GM21786 (cell line): Measurements from ENCODE around the gene PRDM11.

Experiments used
- ATAC-seq: cut with Tn5 transposase; IDR thresholded peaks from one replicate; pipeline ENCODE4 v1.9.1; 2021; ENCODE audit not compliant: unreplicated experiment

PRDM11 gene

DNA sequence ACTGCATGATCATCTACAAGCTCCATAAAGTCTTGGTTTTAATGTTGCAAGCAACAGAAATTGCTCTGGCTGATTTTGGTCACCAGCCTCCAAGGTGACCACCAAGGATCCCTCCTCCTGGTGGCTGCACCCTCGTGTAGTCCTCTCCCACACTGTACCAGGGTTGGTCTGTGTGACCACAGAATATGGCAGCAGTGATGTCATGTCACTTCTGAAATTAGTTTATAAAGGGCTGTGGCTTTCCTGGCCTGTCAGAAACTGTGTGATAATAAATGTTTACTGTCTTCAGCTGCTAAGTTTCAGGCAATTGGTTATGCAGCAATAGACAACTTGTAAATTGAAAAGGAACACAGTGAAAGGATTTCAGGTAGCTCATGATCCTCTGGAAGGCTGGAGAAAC lies 5.3 kb upstream of the PRDM11 start:
- no peak for ATAC-seq

DNA sequence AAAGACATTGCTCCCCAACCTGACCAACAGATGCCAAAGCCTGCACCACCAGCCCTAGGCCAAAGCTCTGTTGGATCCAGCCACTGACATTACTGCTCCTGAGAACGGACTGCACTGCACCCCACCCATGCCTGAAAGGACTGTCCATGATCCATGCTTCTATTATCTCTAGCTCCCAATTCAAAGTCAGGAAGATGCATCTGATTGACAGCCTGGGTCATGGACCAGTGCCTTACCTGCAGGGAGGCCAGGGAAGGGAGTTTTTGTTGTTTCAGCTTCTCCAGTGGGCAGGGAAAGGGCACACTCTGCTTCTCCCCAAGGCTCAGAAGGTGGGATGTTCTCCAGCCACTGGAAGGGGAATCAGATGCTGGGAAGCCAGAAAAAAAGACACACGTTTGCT lies 4.8 kb upstream of the PRDM11 start:
- no peak for ATAC-seq

DNA sequence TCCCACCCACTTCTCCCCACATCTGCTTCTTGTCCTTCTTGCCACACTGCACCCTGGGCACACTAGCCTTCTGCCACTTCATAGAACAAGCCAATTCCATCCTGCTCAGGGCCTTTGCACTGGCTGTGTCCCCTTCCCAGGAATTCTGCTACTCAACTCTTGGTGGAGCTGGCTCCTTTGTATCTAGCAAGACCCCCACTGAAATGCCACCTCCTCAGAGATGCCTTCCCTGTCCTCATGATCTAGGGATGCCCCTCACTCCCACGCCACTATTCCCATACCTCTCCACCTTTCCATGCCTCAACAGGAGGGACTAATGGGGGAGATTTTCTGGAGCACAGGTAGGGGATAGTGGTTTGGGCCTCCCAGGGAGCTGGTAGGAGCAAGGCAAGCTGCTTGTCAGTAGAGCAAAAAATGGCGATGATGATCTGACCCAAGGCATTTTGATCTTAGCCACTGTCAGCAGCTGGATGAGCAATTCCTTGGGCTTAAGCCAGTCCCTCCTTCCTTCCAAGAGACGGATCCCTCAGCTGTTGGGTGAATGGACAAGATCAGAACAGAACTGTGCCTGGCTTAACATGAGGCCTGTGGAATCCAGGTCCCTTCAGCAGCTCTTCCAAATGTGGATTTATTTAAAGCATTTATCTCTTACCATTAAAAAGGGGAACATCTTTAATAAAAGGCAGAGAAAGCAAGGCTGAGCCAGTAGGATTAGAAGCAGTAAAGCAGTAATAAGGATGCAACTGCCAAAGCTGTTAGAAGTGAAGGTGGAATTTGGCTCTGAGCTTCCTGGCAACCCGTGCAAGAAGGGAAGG lies 4.0 kb upstream of the PRDM11 start:
- ATAC-seq, result no peak

DNA sequence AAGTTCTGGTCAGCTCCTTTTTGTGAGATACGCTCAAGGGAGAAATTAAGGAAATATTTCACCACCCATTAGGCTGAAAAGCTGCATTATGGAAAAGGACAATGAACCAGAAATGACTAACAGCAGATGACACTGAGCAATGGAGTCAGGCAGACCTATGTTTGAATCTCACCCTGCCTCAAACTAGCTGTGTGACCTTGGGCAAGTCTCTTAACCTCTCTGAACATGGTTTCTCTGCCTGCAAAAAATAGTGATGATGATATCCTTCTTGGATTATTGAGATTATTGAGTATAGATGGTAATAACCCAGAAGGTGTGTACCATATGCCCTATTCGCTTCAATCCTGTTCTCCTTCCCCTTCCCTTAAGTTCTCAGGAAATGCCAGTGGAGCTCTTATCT lies 2.9 kb upstream of the PRDM11 start:
- no peak for ATAC-seq

DNA sequence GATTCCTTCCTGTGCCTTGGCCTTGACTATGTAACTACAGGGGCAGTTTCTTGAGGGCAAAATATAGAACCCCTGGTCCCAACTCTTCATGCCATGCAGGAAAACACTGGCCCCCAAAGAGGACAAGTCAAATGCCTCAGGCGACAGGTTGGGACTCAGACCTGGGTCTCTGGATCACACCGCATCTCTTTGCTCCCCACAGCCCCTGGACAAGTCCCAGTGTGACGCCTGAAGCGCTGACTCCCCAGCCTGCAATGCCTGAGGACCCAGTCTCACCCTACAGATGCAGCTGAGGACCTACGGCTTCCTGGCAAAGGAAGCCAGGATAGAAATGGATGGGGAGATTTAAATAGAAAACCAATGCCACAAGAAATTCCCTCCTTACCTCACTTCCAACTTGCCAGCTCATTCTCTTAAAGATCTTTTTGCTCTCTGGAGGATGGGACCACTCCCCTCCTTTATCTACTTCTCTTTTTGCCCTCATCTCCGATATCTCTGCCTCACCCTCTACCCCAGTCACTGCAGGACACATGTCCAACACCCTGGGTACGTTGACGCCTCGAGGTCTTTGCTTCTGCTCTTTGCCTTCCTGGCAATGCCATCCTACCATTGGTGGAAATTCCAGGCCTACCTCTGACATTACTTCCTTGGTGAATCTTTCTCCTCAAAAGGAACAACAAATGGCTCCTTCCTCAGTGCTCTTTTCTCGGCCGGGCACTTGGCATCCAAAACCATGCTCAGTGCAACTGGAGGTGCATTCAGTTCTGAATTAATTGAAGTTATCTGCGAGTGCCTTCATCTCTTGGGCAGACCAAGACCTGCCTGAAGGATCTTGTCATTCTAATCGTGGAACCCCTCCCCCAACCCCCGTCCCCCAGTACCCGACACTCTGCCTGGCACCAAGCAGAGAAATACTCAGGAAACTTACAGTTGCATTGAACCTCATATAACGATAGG lies 2.0 kb upstream of the PRDM11 start:
- no peak for ATAC-seq

DNA sequence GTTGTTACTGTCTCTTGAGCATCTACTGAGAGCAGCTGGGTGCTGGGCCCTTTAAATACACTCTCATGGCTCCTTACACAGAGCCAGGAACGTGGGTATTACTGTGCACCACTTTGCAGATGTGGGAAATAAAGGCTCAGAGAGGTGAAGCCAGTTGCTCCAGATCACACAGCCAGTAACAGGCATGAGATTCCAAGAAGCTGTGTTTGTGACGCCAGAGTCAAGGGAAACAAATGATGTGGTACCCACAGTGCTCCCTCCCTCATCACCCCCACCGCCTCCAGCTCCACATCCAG lies 1.4 kb upstream of the PRDM11 start:
- ATAC-seq, result no peak

DNA sequence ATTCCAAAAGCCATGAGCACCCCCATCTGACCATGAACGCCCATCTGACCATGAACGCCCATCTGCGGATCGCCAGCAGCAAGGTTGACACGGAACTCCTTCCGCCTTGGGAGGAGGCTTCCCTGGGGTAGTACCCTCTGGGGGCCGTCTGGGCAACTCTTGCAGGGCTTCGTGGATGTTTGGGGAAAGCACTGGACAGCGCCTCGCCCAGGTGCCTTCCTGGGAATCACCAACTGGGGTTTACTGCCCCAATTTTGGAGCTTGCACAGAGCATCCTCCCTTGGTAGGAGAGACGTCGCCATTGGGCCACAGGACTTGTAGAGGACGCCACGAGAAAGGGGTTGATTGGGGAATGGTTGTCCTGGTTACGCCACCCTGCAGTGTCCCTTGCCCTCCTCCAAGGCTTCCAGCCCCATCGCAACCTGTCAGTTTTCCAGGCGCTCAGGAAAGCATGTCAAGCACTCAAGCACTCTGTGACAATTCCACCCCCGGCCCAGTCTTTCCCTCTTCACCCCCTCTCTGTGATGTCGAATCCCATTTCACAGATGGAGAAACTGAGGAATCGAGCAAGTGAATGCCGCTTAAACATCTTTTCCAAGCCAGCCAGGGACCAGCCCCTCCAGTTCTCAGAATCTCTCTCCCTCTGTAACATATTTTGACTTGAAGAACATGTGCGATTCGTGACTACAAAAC lies 914 bp upstream of the PRDM11 start:
- ATAC-seq, result no peak

DNA sequence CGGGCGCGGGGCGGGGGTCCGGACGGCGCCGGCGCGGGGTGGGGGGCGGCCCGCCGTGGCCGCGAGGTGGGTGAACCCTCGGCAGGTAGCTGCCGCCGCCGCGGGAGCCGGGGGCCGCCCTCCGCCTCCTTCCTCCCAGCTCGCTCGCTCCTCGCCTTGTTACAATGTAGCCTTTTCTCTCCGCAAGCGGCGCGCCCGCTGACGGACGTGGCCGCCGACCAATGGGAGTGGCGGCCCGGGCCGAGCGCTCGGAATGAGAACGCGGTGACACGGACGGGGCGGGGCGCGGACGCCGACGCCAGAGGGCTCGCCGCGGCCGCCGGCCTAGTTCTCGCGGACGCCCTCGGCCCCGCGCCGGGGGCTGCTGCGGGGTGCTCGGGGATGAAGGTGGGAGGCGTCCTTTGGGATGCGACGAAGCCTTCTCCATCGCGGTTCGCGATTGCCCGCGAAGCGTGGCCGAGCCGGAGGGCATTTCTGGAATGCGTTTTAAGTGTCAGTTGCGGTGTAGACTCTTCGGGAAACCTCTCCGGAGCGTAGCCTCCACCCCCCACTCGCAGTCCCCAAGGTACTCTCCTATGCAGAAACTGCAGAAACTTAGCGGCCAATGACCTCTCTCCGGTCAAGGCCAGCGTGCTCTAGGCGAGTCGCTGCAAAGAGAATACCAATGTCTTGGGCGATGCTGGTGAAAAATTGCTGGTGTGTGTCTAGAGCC lies 734 bp downstream of the PRDM11 start:
- peak; percentile 99 for ATAC-seq

DNA sequence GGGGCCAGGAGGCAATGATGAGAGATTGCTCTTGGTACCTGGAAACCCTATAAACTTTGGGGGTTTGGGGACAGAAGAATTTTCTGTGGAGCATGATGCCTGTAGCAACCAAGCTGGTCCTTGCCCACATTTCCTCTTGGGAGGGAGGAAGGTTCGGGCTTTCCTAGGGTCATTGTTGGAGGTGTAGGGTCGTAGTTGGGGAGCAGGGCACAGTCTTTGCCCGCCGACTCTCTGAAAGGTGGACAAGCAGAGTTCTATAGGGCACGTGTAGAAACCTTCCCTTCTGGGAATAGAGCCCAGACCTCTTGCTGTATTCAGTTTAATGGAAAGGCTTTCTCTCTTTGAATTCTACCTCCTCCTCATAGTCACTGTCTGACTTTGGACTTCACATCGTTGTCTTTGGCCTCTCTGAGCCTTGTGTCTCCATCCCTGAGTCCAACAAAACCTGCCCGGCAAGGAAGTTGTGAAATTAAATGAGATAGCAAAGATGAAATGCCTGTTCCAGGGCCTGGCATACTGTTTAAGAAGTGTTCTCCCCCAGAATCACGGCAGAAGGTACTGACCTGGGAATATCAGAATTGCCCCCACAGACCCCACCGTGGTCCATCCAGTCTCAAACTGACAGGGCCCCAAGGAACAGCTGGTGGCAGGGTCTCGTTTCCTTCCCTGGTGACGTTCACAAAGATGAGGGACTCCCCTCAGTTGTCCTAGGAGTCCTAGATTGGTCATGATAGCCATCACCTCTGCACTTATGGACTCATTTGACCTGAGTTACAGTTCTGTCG lies 1.6 kb downstream of the PRDM11 start:
- ATAC-seq, result no peak

DNA sequence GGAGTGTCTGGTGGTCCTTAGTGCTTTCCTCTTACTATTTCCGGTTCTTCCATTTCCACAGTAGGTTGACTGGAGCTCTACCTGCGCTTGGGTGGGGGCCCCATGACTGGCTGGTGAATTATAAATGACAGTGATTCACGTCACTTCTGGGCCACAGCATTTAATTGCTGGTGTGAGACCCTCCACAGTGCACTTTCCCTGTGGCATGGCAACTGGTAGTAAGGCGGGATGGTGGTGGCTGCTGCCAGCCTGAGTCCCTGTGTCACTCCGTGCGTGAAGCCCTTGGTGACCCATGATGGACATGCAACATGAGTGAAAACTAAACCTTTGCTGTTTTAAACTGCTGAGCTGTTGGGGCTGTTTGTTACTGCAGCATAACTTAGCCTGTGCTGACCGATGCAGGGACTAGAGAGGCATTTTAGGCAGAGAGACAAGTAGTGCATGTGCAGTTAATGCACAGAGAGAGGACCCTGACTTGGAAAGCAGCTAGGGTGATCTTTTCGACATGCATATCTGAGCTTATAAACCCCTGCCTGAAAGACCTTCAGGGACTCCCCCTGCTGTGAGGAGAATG lies 3.1 kb downstream of the PRDM11 start:
- ATAC-seq, result no peak

DNA sequence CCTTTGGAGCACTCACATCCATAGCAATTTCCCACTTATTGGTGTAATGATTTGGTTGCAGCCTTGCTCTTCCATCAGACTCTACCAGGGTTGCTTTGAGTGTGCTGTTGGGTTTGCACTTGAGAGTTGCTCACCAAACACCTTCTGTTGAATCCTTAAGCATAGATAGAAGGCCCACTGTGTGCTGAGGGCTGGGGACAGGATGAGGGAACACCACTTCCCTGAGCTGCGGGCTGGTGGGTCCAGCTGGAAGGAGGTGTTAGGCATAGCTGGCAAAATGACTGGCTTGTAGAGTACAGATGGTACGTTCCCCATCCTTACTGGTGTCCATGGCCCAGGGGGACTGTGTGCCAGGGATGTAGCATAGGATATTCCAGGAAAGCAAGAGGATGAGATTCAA lies 3.9 kb downstream of the PRDM11 start:
- ATAC-seq, result no peak

DNA sequence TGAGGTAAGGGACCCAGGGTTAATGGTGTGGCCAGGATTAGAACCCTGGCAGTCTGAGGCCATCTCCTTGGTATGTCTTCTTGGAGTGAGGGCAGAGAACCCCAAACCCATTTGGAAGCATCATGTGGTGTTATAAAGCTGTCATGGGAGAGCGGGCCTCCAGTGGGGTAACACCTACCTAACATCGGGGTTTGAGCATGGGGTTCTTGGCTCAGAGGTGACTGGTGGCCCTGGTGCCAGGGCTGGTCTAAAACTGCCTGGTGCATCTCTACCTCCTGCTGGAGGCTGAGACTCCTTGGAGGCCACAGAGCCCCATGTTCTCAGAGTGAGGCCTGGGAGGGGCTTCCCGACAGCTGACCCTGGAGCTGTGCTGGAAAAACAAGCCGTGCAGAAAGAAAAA lies 4.5 kb downstream of the PRDM11 start:
- ATAC-seq, result no peak

DNA sequence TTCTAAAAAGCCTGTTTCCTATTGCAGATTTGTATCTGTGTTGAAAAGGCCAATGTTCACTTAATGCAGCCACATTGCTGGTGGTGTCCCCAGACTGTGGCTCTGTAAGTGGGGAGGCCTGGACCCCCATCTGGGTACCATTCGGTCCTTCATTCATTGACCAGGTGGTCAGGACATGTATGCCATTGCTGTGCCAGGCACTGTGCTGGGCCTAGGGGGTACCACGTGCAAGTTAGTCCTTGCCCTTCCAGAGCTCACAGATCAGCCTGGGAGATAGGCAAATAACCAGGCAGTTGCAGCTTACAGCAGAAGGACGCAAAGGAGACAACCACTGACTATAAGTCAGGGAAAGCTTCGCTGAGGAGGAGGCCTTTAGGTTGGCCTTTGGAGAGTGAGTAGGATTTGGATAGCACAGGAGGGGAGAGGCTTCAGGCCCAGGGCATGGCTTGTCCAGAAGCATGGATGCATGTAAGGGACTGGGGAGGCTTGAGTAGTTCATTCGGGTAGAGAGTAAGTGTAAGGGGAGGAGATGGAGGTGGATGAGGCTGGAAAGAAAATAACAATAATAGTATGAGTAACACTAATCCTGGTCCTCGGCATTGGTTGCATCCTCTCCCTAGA lies 5.0 kb downstream of the PRDM11 start:
- no peak for ATAC-seq

DNA sequence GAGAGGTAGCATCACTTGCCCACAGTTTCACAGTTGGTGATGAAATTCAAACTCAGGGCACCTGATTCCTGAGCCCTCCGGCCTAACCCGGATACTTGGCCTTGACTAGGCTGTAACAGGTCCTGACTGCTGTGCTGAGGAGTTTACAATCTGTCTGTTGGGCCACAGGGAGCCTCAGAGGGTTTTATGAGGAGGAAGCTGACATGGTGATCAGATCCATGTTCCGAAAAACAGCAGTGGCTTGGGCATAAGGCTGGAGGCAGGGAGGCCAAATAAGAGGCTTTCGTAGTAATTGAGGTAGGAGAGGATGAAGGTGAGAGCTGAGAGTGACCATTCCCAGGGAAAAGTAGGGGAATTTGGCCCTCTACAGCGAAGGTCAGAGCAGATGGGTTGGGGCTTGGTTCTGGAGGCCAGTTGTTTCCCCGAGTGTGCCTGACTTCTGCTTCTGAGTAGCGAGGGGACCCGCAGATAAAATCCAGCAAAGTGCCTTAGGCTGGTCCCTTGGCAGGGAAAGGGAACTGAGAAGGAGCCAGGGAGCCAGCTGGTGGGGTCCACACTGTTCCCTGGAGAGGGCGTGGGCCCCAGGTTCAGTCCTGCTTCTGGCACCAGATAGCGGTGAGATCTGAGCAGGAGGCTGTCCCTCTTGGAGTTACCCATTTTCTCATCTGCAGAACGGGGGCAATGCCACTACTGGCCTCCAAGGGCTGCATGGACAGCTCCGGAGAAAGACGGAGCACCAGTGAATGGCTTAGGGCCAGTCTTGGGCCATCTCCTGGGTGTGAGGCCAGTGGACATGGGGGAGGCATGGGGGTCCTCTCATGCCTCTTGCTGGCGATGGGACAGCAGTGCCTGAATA lies 6.5 kb downstream of the PRDM11 start:
- ATAC-seq, result no peak

DNA sequence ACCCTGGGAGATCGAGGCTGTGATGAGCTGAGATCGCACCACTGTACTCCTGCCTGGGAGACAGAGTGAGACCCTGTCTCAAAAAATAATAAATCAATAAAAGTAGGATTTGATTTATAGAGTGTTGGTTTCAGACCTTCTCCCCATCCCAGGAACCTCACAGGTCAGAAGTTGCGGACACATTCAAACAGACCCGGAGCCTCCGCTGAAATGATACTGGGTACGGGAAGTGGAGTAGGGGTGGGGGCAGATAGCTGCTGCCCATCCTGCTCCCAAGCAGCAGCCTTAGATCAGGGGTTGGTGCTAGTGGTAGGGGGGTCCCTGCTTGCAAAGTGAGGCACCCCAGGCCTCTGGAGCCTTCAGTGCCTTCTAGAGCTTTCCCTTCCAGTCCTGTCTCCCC lies 7.8 kb downstream of the PRDM11 start:
- no peak for ATAC-seq

DNA sequence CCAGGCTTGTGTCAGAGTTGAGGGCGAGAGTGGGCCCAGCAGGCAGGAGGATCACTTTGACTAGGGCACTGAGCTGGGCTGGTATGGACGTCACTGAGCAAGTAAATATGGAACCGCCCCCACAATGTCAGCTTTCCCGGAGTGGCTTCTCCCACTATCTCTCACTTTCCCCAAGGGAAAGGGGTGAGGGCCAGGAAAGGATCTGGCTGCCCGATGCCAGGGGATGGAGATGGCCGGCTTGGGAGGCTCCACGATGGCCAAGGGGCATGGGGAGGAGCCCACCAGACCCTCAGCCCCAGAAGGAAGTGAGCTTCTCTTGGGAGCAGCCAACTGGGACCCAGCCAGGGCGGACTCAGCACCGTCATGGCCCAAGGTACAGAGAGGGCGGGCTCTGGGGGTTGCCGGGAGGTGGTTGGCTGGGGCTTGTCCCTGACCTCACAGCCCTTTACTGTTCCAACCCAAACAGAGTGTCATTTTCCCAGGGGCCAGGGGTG lies 8.7 kb downstream of the PRDM11 start:
- ATAC-seq, result no peak

DNA sequence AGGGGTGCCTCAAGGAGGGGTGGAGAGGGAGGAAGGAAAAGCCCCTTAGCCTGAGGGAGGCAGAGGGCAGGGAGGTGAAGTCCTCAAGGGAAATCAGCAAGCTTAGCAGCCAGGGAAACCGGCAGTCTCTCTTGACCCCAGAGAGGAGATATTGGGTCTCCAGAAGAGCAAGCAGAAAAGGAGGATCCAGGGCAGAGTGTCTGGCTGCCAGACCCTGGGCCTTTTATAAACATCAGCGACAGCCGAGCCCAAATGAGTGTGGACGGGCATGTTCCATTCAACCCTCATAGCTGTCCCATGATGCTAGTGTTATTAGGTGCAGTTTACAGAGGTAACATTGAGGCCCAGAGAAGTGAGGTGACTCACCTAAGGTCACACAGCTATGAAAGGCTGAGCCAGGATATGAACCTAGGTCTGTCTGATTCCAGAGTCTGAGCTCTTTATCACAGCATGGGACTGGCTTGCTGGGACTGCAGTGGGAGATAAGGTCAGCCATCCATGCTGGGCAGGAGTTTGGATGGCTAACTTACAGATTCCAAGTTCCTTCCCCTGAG lies 9.3 kb downstream of the PRDM11 start:
- ATAC-seq, result no peak

DNA sequence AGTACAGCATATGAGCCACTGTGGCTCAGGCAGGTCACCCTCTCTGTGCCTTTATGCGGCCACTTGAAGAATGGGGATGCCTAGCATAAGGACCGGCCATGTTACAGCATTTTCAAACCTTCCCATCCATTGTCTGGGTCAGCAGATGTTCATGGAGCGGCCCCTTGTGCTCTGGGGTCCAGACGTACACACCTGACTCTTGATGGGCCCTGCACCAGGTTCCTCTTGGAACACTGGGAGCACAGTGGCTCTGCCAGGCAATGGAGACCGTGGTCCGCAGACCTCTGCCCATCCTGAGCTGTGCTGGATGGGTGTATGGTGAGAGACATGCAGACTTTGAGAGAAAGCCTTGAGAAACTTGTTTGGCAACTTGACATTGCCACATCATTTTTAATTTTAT lies 9.8 kb downstream of the PRDM11 start:
- no peak for ATAC-seq
